H1 (cell line): ENCODE results near the gene MINDY1. TPM values are rescaled to one million over a fixed set of nuclear protein-coding genes. Genes with fewer than 3 reads are reported as not detected.

ENCODE experiments used
- CTCF ChIA-PET: fragments of 300-600 bp; sonication (Branson Sonifier 250); formaldehyde crosslinking; loops from one replicate; lab custom pipeline; 2021; ENCODE audit not compliant: partially characterized antibody; lab: Charles Lee
- POLR2A ChIA-PET: fragments of 300-600 bp; sonication (Branson Sonifier 250); formaldehyde crosslinking; loops from one replicate; lab custom pipeline; 2021; ENCODE audit warnings: inconsistent platforms; ENCODE audit not compliant: partially characterized antibody; lab: Charles Lee
- DNase-seq, 2 experiments: peaks; one replicate each; pipeline versions ENCODE4 v3.0.0 to v3.0.0-alpha.2; 2010 to 2022; ENCODE audit warnings: low spot score in 2 of 2, low read depth in 1 of 2, mixed read lengths in 1 of 2
- FAIRE-seq: peaks from 2 replicates; lab custom pipeline; 2011; peaks lifted over from hg19 to GRCh38; lab: Jason Lieb, UNC
- H2AFZ ChIP-seq: 2 replicates; pipeline ENCODE4 v1.8.1; 2012; ENCODE audit warnings: low read length, inconsistent platforms
- H2AK5ac ChIP-seq: 2 replicates; pipeline ENCODE4 v1.6.1; 2013; ENCODE audit warnings: low read depth, low read length
- H2BK120ac ChIP-seq: replicated peaks from 2 replicates; pipeline ENCODE3; 2013; ENCODE audit warnings: low read depth, low read length, inconsistent platforms
- H2BK12ac ChIP-seq: 2 replicates; pipeline ENCODE4 v1.6.1; 2013; ENCODE audit warnings: low read depth, low read length
- H2BK15ac ChIP-seq: 2 replicates; pipeline ENCODE4 v1.6.1; 2013; ENCODE audit warnings: low read length
- H2BK20ac ChIP-seq: 2 replicates; pipeline ENCODE4 v1.6.1; 2013; ENCODE audit warnings: low read length
- H2BK5ac ChIP-seq: 2 replicates; pipeline ENCODE4 v1.6.1; 2013; ENCODE audit warnings: low read depth, low read length
- H3K14ac ChIP-seq: 2 replicates; pipeline ENCODE4 v1.6.1; 2013; ENCODE audit warnings: inconsistent platforms; ENCODE audit not compliant: insufficient read length
- H3K18ac ChIP-seq: 2 replicates; pipeline ENCODE4 v1.6.1; 2013; ENCODE audit warnings: low read length; ENCODE audit errors: extremely low read depth
- H3K23ac ChIP-seq: 2 replicates; pipeline ENCODE4 v1.6.1; 2013; ENCODE audit warnings: inconsistent platforms; ENCODE audit not compliant: insufficient read length
- H3K23me2 ChIP-seq: 2 replicates; pipeline ENCODE4 v1.6.1; 2013; ENCODE audit warnings: low read depth, low read length
- H3K27ac ChIP-seq: 2 replicates; pipeline ENCODE4 v1.6.1; 2011; ENCODE audit warnings: low read depth, low read length, inconsistent platforms
- H3K27me3 ChIP-seq, 4 experiments: replicated peaks in 1 of 4; 1 replicate in 1 of 4; 2 replicates in 3 of 4; pipeline versions ENCODE4 v1.6.1 to v1.8.1; 2011 to 2013; ENCODE audit warnings: low read length in 3 of 4, mild to moderate bottlenecking in 3 of 4, inconsistent platforms in 2 of 4, mixed read lengths in 2 of 4, moderate library complexity in 1 of 4; ENCODE audit not compliant: control insufficient read depth in 3 of 4, insufficient read depth in 3 of 4; ENCODE audit errors: extremely low read depth in 1 of 4
- H3K36me3 ChIP-seq, 4 experiments: 2 replicates each; pipeline versions ENCODE4 v1.6.1 to v1.8.1; 2011 to 2013; ENCODE audit warnings: mild to moderate bottlenecking in 4 of 4, low read length in 3 of 4, moderate library complexity in 2 of 4, control low read depth in 1 of 4, inconsistent platforms in 1 of 4; ENCODE audit not compliant: insufficient read depth in 4 of 4, control insufficient read depth in 2 of 4
- H3K4ac ChIP-seq: replicated peaks from 2 replicates; pipeline ENCODE3; 2013; ENCODE audit warnings: low read length, low read depth, mixed read lengths, inconsistent platforms; ENCODE audit not compliant: insufficient read length
- H3K4me1 ChIP-seq, 4 experiments: replicated peaks in 1 of 4; 1 replicate in 1 of 4; 2 replicates in 3 of 4; pipeline versions ENCODE4 v1.6.1 to v1.8.1; 2011 to 2013; ENCODE audit warnings: low read length in 3 of 4, inconsistent platforms in 2 of 4, mixed read lengths in 1 of 4; ENCODE audit not compliant: insufficient read depth in 4 of 4, control insufficient read depth in 3 of 4
- H3K4me2 ChIP-seq, 2 experiments: 2 replicates each; pipeline versions ENCODE4 v1.6.1 to v1.8.1; 2011 to 2013; ENCODE audit warnings: low read depth in 2 of 2, low read length in 2 of 2, control low read depth in 1 of 2, inconsistent platforms in 1 of 2, mild to moderate bottlenecking in 1 of 2; ENCODE audit not compliant: insufficient read depth in 1 of 2
- H3K4me3 ChIP-seq, 4 experiments: fragments of 200-600, 300-600 bp in 1 of 4; sonication (generic), shearing (Covaris generic), sonication (Bioruptor Twin) in 1 of 4; 2 replicates each; pipeline versions ENCODE4 v1.5.1 to v1.8.1; 2011 to 2016; ENCODE audit warnings: low read length in 4 of 4, low read depth in 3 of 4, control low read depth in 2 of 4, inconsistent platforms in 2 of 4, mild to moderate bottlenecking in 2 of 4, mixed read lengths in 1 of 4, moderate library complexity in 1 of 4; ENCODE audit not compliant: insufficient read depth in 2 of 4; ENCODE audit errors: extremely low read depth in 1 of 4
- H3K56ac ChIP-seq: replicated peaks from 2 replicates; pipeline ENCODE3; 2013; ENCODE audit warnings: low read depth, mild to moderate bottlenecking, mixed read lengths, low read length, inconsistent platforms; ENCODE audit not compliant: insufficient read length
- H3K79me1 ChIP-seq: 2 replicates; pipeline ENCODE4 v1.6.1; 2013; ENCODE audit warnings: low read depth, low read length, control low read depth
- H3K79me2 ChIP-seq, 2 experiments: 2 replicates each; pipeline versions ENCODE4 v1.6.1 to v1.8.1; 2012 to 2013; ENCODE audit warnings: low read length in 2 of 2, mild to moderate bottlenecking in 2 of 2, inconsistent platforms in 1 of 2; ENCODE audit not compliant: insufficient read depth in 2 of 2, control insufficient read depth in 1 of 2
- H3K9ac ChIP-seq, 4 experiments: replicated peaks in 1 of 4; 1 replicate in 1 of 4; 2 replicates in 3 of 4; pipeline versions ENCODE4 v1.6.1 to v1.8.1; 2011 to 2013; ENCODE audit warnings: low read depth in 3 of 4, low read length in 3 of 4, control low read depth in 2 of 4, mild to moderate bottlenecking in 2 of 4, moderate library complexity in 2 of 4, inconsistent platforms in 1 of 4; ENCODE audit errors: extremely low read depth in 1 of 4
- H3K9me3 ChIP-seq, 2 experiments: 2 replicates each; pipeline versions ENCODE4 v1.6.1 to v1.8.1; 2012 to 2013; ENCODE audit warnings: mild to moderate bottlenecking in 2 of 2, moderate library complexity in 2 of 2, control low read depth in 1 of 2, inconsistent platforms in 1 of 2, low read depth in 1 of 2, low read length in 1 of 2, mixed read lengths in 1 of 2; ENCODE audit not compliant: insufficient read depth in 2 of 2
- H4K20me1 ChIP-seq, 2 experiments: replicated peaks in 1 of 2; 2 replicates each; pipeline versions ENCODE3 to v1.8.1; 2011 to 2013; ENCODE audit warnings: inconsistent platforms in 2 of 2, low read length in 2 of 2, mild to moderate bottlenecking in 1 of 2; ENCODE audit not compliant: insufficient read depth in 2 of 2, control insufficient read depth in 1 of 2
- H4K5ac ChIP-seq: 2 replicates; pipeline ENCODE4 v1.6.1; 2013; ENCODE audit warnings: low read length, low read depth, mixed read lengths, inconsistent platforms; ENCODE audit not compliant: insufficient read length
- H4K8ac ChIP-seq: 2 replicates; pipeline ENCODE4 v1.8.0; 2013; ENCODE audit warnings: mild to moderate bottlenecking, moderate library complexity, low read length, inconsistent platforms; ENCODE audit not compliant: insufficient read depth; ENCODE audit errors: extremely low read depth
- H4K91ac ChIP-seq: replicated peaks from 2 replicates; pipeline ENCODE3; 2013; ENCODE audit warnings: low read length, mixed read lengths, inconsistent platforms; ENCODE audit not compliant: insufficient read length
- CREB1 ChIP-seq: IDR thresholded peaks from 2 replicates; pipeline ENCODE4 v1.6.1; 2012; ENCODE audit warnings: inconsistent platforms
- JUND ChIP-seq: IDR thresholded peaks from 2 replicates; pipeline ENCODE4 v1.6.1; 2011; ENCODE audit warnings: mild to moderate bottlenecking, improper control_type of control experiment, low read length
- NANOG ChIP-seq: IDR thresholded peaks from 2 replicates; pipeline ENCODE4 v1.6.1; 2011; ENCODE audit warnings: low read length, low read depth, mild to moderate bottlenecking, inconsistent platforms; ENCODE audit not compliant: insufficient read depth, poor library complexity, severe bottlenecking
- POLR2AphosphoS5 ChIP-seq: IDR thresholded peaks from 2 replicates; pipeline ENCODE4 v1.6.1; 2011; ENCODE audit warnings: low read depth, low read length
- SP1 ChIP-seq: IDR thresholded peaks from 2 replicates; pipeline ENCODE4 v1.6.1; 2011; ENCODE audit warnings: low read depth, low read length
- SRF ChIP-seq: IDR thresholded peaks from 2 replicates; pipeline ENCODE4 v1.6.1; 2011; ENCODE audit warnings: mild to moderate bottlenecking, low read depth, low read length, moderate library complexity
- SUZ12 ChIP-seq: fragments of 200-600 bp; sonication (generic); IDR thresholded peaks from 2 replicates; pipeline ENCODE4 v1.6.1; 2012; ENCODE audit warnings: mild to moderate bottlenecking, inconsistent platforms, low read length, moderate library complexity, mixed read lengths
- TAF1 ChIP-seq: IDR thresholded peaks from 2 replicates; pipeline ENCODE4 v1.6.1; 2011; ENCODE audit warnings: mild to moderate bottlenecking, low read depth, low read length
- TEAD4 ChIP-seq: IDR thresholded peaks from 2 replicates; pipeline ENCODE4 v1.6.1; 2012; ENCODE audit warnings: low read depth, low read length, inconsistent platforms, mixed read lengths
- YY1 ChIP-seq: IDR thresholded peaks from 2 replicates; pipeline ENCODE4 v1.6.1; 2011; ENCODE audit warnings: low read depth, mild to moderate bottlenecking, low read length
- WGBS, 2 experiments: shearing (Covaris generic) in 1 of 2; methylation state at CpG; one replicate each; pipeline versions ENCODE4 v1.1.6 to v1.1.7; 2013 to 2015; ENCODE audit warnings: low lambda C conversion rate in 2 of 2, mixed read lengths in 2 of 2, inconsistent platforms in 1 of 2, low coverage in 1 of 2, missing lambda C conversion rate in 1 of 2; ENCODE audit not compliant: insufficient replicate concordance in 2 of 2, insufficient coverage in 1 of 2, insufficient read length in 1 of 2; ENCODE audit errors: extremely low coverage in 1 of 2, missing lambda C conversion rate in 1 of 2; 5-methylcytosine and 5-hydroxymethylcytosine counted together
- polyA plus RNA-seq, 7 experiments: library from polyadenylated mRNA; depleted of rRNA in 3 of 7; stranded (reverse) in 5 of 7; unstranded in 2 of 7; fragments of >200 nt in 5 of 7; fragments of 200-250 nt in 2 of 7; gene quantifications; 1 replicate in 5 of 7; 2 replicates in 1 of 7; 4 replicates in 1 of 7; pipeline versions ENCODE4 v1.2.1 to v1.2.3, GENCODE V29; 2011 to 2013; ENCODE audit warnings: missing spikeins in 2 of 7, mixed read lengths in 2 of 7
- total RNA-seq: library from RNA; stranded (reverse); fragmentation: NEBNext Ultra II Directional; extraction: Animal tissue kit (Norgen Biotek cat#: 25700); gene quantifications from 2 replicates; pipeline ENCODE4 v1.2.1, GENCODE V29; 2021
- TF ChIP-seq, protein P1 (sequence below): IDR thresholded peaks from 2 replicates; pipeline ENCODE4 v1.6.1; 2012; ENCODE audit warnings: inconsistent platforms

Gene MINDY1
- total and polyA plus RNA-seq, 2 of the 8 experiments (the other 6 are each of a cell fraction or from before 2014, with no cell fraction given) = 10.3 to 11.4 TPM

DNA sequence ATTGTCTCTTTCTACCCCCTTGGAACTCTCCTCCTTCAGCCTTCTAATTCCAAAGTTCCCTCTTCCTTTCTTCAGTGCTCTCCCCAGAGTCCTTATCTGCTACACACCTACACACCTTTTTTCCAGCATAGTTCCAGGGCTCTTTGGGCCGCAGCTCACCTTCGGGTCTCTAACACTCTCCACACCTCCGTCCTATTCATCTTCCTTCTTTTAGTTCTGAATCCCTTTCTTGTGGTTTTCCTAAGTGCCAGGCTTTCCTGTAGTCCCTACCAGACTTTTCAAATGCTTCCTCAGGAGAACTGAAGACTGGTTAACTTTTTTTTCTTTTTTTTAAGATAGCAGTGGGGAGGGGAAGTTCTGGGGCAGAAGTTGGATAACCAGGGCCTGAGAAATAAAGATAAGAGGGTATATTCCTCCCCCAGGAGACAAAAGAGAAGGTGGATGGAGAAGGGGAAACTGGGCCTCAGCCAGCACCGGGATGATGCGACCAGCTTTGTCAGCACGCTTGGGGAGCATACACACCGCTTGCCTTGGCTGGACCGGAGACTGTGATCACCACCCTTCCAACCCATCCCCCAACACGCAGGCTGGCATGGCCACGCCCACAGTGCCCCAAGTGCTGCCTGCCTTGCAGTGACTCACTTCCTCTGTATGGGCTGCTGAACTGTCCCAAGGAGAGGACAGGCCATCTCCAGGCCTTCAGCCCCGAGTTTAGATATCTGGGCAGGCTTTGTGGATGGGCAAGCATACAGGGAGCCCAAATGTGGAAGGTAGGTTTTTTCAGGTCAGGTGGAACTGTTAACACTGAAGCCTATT lies 29.6 kb downstream of the MINDY1 start:
- CTCF ChIA-PET = interaction anchor here (0.6 to 14.5 kb wide), 13 partner anchors 8 to 608 kb away, joined by 3 to 183 read pairs (median 5); partner anchors contain the start of gene MINDY1
- H3K23me2 ChIP-seq = peaks cover 12% of the 10 kb centered on the region
- peak overlapping the region; percentile 28; the same call in 1 of the 2 replicates for H3K27ac ChIP-seq
- TF ChIP-seq JUND = peak; percentile 58; the same call in 1 of the 2 replicates
- TF ChIP-seq SUZ12 = no peak
- TF ChIP-seq SRF = no peak
- TF ChIP-seq TEAD4 = 0 out of 2 replicates have a peak, but pooled peaks have one; percentile 5
- TF ChIP-seq TAF1 = 0 out of 2 replicates have a peak, but pooled peaks have one; percentile 16
- TF ChIP-seq CREB1 = peak; percentile 23; the same call in 1 of the 2 replicates
- peak; percentile 77; the same call in 1 of the 2 replicates for TF ChIP-seq POLR2AphosphoS5
- TF ChIP-seq YY1 = 0 out of 2 replicates have a peak, but pooled peaks have one; percentile 18
- no peak for TF ChIP-seq NANOG
- TF ChIP-seq SP1 = peak; percentile 62; the same call in 1 of the 2 replicates
- TF ChIP-seq, protein P1, sequence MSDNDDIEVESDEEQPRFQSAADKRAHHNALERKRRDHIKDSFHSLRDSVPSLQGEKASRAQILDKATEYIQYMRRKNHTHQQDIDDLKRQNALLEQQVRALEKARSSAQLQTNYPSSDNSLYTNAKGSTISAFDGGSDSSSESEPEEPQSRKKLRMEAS = 0 out of 2 replicates have a peak, but pooled peaks have one; percentile 23

More for the DNA sequence above, 29.6 kb downstream of the MINDY1 start:
- 71% methylated on average over 11 of the region's 11 CpGs; no CpG with 5 or more reads in 1 of the 2 experiments for WGBS, 2 experiments
- no peaks in the 10 kb centered on the region for H3K27me3 ChIP-seq
- peak overlapping the region; percentile 79 for H2BK5ac ChIP-seq
- peak overlapping the region; percentile 61 for H4K91ac ChIP-seq
- no peak overlapping the region for H3K23ac ChIP-seq
- H3K79me1 ChIP-seq = peaks cover 4% of the 10 kb centered on the region; the same call in 1 of the 2 replicates
- H3K36me3 ChIP-seq = no peaks in the 10 kb centered on the region
- no peak overlapping the region for H2AFZ ChIP-seq
- H2AK5ac ChIP-seq = peak overlapping the region; percentile 92; the same call in 1 of the 2 replicates
- DNase-seq (peak in 1 of 2 experiments; percentile 82), FAIRE-seq (no peak)
- peaks cover 4 to 7% of the 10 kb centered on the region in 2 experiments for H4K20me1 ChIP-seq
- no peak overlapping the region for H2BK120ac ChIP-seq
- no peak overlapping the region for H3K4ac ChIP-seq
- no peak overlapping the region for H3K14ac ChIP-seq
- peak overlapping the region in 1 of 4 experiments; percentile 22; a peak in 2 of 8 replicates for H3K4me3 ChIP-seq
- H3K4me1 ChIP-seq = peaks cover 18 to 45% (median 40%) of the 10 kb centered on the region in 4 experiments
- H3K4me2 ChIP-seq = peak overlapping the region; percentile 37 to 83; a peak in 3 of 4 replicates
- H3K9ac ChIP-seq = no peak overlapping the region; a peak in 2 of 7 replicates
- H3K9me3 ChIP-seq = no peaks in the 10 kb centered on the region
- H4K8ac ChIP-seq = no peak overlapping the region
- H4K5ac ChIP-seq = peak overlapping the region; percentile 7
- peak overlapping the region; percentile 75; the same call in 1 of the 2 replicates for H2BK15ac ChIP-seq
- H2BK12ac ChIP-seq = peak overlapping the region; percentile 94; the same call in 1 of the 2 replicates
- peak overlapping the region; percentile 57 for H3K18ac ChIP-seq
- no peak overlapping the region for H3K56ac ChIP-seq
- H2BK20ac ChIP-seq = peak overlapping the region; percentile 86; the same call in 1 of the 2 replicates
- H3K79me2 ChIP-seq = peaks cover 6 to 24% of the 10 kb centered on the region in 2 experiments; a peak in 3 of 4 replicates
- POLR2A ChIA-PET = interaction anchor here (0.8 to 10.5 kb wide), 8 partner anchors 8 to 71 kb away, joined by 3 to 133 read pairs (median 8); partner anchors contain the start of genes ANXA9 and C1orf56
